Liver (tissue), 3 donors: ENCODE results near the gene HMG20A.

Source experiments
- EGR1 ChIP-seq, 2 donors: IDR thresholded peaks; 2 replicates each; pipeline ENCODE4 v1.6.1; 2016 to 2018; ENCODE audit warnings: antibody characterized with exemption in 2 of 2, low read depth in 2 of 2
- FOXA1 ChIP-seq: IDR thresholded peaks from 2 replicates; pipeline ENCODE4 v1.6.1; 2016; ENCODE audit warnings: antibody characterized with exemption
- GABPA ChIP-seq, 2 donors: IDR thresholded peaks in 1 of 2; conservative IDR thresholded peaks in 1 of 2; 2 replicates each; pipeline ENCODE4 v1.6.1; 2016; ENCODE audit warnings: antibody characterized with exemption in 2 of 2, mild to moderate bottlenecking in 1 of 2, moderate library complexity in 1 of 2
- JUND ChIP-seq, 2 donors: IDR thresholded peaks; 2 replicates each; pipeline ENCODE4 v1.6.1; 2016; ENCODE audit warnings: antibody characterized with exemption in 2 of 2
- RAD21 ChIP-seq, 2 donors: IDR thresholded peaks; 2 replicates each; pipeline ENCODE4 v1.6.1; 2016; ENCODE audit warnings: antibody characterized with exemption in 2 of 2, mild to moderate bottlenecking in 2 of 2
- SP1 ChIP-seq: IDR thresholded peaks from 2 replicates; pipeline ENCODE4 v1.6.1; 2018; ENCODE audit warnings: antibody characterized with exemption, mild to moderate bottlenecking
- TAF1 ChIP-seq: conservative IDR thresholded peaks from 2 replicates; pipeline ENCODE4 v1.6.1; 2016; ENCODE audit warnings: antibody characterized with exemption, mild to moderate bottlenecking
- YY1 ChIP-seq: IDR thresholded peaks from 2 replicates; pipeline ENCODE4 v1.6.1; 2016; ENCODE audit warnings: antibody characterized with exemption, mild to moderate bottlenecking
- TF ChIP-seq, protein P1 (sequence below): fragments of 150-350 bp; IDR thresholded peaks from 2 replicates; pipeline ENCODE4 v1.5.1; 2017; ENCODE audit warnings: improper control_type of control experiment, low read depth, low read length; ENCODE audit not compliant: missing input control
- TF ChIP-seq, protein P2 (sequence below): IDR thresholded peaks from 2 replicates; pipeline ENCODE4 v1.6.1; 2016; ENCODE audit warnings: antibody characterized with exemption
- TF ChIP-seq, protein P3 (sequence below): IDR thresholded peaks from 2 replicates; pipeline ENCODE4 v1.6.1; 2016; ENCODE audit warnings: antibody characterized with exemption
- TF ChIP-seq, protein P4 (sequence below): IDR thresholded peaks from 2 replicates; pipeline ENCODE4 v1.6.1; 2016; ENCODE audit warnings: antibody characterized with exemption, mild to moderate bottlenecking
- TF ChIP-seq, protein P5 (sequence below): IDR thresholded peaks from 2 replicates; pipeline ENCODE4 v1.6.1; 2016; ENCODE audit warnings: antibody characterized with exemption
- donor health status: healthy.
- donor health status: healthy.

DNA sequence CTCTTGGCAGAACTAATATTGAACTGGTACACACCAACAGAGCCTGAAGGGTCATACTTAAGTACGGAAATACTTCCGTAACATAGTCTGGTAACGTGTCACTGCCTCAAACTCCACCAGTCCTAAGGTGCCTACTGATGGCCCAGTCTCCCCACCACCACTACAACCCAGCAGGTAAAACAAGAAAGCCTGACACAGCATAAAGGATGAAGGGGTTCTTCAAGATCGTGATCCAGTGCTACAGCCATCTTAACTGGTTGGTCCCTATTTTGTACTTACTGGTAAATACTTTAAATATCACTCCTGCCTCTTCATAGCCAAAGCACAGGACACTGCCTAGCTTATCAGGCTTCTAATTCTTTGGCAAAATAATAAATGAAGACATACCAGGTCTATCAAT, 47.2 kb upstream of the HMG20A start:
- TF ChIP-seq, protein P1, sequence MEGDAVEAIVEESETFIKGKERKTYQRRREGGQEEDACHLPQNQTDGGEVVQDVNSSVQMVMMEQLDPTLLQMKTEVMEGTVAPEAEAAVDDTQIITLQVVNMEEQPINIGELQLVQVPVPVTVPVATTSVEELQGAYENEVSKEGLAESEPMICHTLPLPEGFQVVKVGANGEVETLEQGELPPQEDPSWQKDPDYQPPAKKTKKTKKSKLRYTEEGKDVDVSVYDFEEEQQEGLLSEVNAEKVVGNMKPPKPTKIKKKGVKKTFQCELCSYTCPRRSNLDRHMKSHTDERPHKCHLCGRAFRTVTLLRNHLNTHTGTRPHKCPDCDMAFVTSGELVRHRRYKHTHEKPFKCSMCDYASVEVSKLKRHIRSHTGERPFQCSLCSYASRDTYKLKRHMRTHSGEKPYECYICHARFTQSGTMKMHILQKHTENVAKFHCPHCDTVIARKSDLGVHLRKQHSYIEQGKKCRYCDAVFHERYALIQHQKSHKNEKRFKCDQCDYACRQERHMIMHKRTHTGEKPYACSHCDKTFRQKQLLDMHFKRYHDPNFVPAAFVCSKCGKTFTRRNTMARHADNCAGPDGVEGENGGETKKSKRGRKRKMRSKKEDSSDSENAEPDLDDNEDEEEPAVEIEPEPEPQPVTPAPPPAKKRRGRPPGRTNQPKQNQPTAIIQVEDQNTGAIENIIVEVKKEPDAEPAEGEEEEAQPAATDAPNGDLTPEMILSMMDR: no peak
- TF ChIP-seq, protein P2, sequence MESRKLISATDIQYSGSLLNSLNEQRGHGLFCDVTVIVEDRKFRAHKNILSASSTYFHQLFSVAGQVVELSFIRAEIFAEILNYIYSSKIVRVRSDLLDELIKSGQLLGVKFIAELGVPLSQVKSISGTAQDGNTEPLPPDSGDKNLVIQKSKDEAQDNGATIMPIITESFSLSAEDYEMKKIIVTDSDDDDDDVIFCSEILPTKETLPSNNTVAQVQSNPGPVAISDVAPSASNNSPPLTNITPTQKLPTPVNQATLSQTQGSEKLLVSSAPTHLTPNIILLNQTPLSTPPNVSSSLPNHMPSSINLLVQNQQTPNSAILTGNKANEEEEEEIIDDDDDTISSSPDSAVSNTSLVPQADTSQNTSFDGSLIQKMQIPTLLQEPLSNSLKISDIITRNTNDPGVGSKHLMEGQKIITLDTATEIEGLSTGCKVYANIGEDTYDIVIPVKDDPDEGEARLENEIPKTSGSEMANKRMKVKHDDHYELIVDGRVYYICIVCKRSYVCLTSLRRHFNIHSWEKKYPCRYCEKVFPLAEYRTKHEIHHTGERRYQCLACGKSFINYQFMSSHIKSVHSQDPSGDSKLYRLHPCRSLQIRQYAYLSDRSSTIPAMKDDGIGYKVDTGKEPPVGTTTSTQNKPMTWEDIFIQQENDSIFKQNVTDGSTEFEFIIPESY: no peak
- TF ChIP-seq, protein P3, sequence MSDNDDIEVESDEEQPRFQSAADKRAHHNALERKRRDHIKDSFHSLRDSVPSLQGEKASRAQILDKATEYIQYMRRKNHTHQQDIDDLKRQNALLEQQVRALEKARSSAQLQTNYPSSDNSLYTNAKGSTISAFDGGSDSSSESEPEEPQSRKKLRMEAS: no peak
- TF ChIP-seq JUND (IDR thresholded peaks at IDR 0.05): no peak
- no peak for TF ChIP-seq EGR1 (IDR thresholded peaks at IDR 0.05; ENCODE audit: low read depth in 2 of 2)
- no peak for TF ChIP-seq YY1
- TF ChIP-seq, protein P4, sequence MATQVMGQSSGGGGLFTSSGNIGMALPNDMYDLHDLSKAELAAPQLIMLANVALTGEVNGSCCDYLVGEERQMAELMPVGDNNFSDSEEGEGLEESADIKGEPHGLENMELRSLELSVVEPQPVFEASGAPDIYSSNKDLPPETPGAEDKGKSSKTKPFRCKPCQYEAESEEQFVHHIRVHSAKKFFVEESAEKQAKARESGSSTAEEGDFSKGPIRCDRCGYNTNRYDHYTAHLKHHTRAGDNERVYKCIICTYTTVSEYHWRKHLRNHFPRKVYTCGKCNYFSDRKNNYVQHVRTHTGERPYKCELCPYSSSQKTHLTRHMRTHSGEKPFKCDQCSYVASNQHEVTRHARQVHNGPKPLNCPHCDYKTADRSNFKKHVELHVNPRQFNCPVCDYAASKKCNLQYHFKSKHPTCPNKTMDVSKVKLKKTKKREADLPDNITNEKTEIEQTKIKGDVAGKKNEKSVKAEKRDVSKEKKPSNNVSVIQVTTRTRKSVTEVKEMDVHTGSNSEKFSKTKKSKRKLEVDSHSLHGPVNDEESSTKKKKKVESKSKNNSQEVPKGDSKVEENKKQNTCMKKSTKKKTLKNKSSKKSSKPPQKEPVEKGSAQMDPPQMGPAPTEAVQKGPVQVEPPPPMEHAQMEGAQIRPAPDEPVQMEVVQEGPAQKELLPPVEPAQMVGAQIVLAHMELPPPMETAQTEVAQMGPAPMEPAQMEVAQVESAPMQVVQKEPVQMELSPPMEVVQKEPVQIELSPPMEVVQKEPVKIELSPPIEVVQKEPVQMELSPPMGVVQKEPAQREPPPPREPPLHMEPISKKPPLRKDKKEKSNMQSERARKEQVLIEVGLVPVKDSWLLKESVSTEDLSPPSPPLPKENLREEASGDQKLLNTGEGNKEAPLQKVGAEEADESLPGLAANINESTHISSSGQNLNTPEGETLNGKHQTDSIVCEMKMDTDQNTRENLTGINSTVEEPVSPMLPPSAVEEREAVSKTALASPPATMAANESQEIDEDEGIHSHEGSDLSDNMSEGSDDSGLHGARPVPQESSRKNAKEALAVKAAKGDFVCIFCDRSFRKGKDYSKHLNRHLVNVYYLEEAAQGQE: no peak
- no peak for TF ChIP-seq SP1
- no peak for TF ChIP-seq FOXA1
- no peak for TF ChIP-seq RAD21 (IDR thresholded peaks at IDR 0.05)
- TF ChIP-seq, protein P5, sequence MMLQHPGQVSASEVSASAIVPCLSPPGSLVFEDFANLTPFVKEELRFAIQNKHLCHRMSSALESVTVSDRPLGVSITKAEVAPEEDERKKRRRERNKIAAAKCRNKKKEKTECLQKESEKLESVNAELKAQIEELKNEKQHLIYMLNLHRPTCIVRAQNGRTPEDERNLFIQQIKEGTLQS: no peak
- no peak for TF ChIP-seq TAF1
- no peak for TF ChIP-seq GABPA (IDR thresholded peaks at IDR 0.05 in 1 of 2, conservative IDR thresholded peaks at IDR 0.05 in 1 of 2)
